GM12864 (cell line): Measurements from ENCODE around the gene CDC45.

Source experiments
- DNase-seq: peaks from one replicate; pipeline ENCODE4 v3.0.0-alpha.2; 2011; ENCODE audit warnings: low read depth
- H3K4me3 ChIP-seq: 2 replicates; pipeline ENCODE4 v1.5.1; 2011; ENCODE audit warnings: mild to moderate bottlenecking, low read depth, low read length, control low read depth
- CTCF ChIP-seq: IDR thresholded peaks from 2 replicates; pipeline ENCODE4 v1.5.1; 2011; ENCODE audit warnings: low read depth, mild to moderate bottlenecking, moderate library complexity, low read length, control low read depth, inconsistent platforms; ENCODE audit errors: missing control alignments

The CDC45 gene

DNA sequence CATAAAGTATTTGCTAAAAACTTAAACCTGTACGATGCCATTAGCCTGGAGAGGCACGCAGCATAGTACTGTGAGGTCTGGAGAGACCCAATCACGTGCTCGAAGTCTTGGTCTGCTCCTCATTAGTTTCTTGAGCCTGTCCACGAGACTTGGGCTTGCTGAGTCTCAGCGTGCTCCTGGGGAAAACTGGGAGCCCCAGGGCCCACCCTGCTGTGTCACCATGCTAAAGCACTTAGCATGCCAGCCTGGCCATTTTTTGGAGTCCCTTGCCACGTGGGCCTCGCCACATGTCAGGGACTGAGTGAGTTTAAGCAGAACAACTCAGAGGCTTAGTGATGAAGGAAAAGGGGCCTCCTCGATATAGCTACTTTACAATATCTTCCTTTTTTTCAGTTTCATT is 2.6 kb downstream of the CDC45 start:
- no peak overlapping the region for H3K4me3 ChIP-seq
- no peak for DNase-seq
- TF ChIP-seq CTCF, result no peak

DNA sequence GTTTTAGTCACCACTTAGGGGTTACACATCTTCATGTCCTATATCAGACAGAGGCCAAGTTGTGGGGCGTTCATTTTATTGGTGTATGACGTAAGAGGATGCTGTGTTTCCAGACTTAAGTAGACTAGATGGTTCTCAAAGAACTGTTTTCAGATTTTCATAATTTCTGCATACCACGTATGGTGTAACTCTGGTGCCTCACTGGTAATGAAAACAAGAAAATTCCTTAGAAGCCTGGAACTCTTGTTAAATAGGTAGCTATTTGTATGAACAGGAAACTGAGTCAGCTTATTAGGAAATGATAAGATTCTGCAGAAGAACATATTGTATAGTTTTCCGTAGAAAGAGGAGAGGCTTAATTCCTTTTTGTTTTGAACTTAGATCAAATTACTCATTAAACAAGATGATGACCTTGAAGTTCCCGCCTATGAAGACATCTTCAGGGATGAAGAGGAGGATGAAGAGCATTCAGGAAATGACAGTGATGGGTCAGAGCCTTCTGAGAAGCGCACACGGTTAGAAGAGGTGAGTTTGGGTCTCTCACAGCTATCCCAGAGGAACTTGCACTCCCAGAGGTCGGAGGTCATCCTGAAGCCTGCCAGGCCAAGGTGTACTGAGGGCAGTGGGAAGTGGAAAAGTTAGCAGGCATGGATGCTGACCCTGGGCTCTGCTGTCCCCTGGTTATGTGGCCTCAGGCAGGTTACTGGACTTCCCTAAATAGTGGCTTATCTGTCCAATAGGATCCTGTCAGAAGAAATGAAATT is 3.9 kb downstream of the CDC45 start:
- H3K4me3 ChIP-seq, result no peak overlapping the region
- no peak for DNase-seq
- TF ChIP-seq CTCF, result no peak

DNA sequence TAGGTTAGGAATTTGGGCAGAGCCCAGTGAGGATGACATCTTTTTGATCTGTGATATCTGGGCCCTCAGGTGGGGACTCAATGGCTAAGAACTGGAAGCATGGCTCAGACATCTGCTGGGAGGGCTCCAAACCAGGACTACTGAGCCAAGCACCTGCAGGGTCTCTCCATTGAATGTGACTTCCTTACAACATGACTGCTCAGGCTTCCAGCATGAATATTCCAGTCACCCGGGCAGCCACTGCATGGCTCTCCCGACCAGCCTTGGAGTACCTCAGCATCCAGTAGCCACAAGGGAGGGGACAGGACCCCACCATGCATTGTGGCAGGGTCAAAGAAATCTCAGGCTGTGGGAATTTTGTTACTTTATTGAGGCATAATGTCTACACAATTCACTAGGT is 8.6 kb downstream of the CDC45 start:
- no peak for TF ChIP-seq CTCF
- H3K4me3 ChIP-seq, result no peak overlapping the region
- DNase-seq, result no peak

DNA sequence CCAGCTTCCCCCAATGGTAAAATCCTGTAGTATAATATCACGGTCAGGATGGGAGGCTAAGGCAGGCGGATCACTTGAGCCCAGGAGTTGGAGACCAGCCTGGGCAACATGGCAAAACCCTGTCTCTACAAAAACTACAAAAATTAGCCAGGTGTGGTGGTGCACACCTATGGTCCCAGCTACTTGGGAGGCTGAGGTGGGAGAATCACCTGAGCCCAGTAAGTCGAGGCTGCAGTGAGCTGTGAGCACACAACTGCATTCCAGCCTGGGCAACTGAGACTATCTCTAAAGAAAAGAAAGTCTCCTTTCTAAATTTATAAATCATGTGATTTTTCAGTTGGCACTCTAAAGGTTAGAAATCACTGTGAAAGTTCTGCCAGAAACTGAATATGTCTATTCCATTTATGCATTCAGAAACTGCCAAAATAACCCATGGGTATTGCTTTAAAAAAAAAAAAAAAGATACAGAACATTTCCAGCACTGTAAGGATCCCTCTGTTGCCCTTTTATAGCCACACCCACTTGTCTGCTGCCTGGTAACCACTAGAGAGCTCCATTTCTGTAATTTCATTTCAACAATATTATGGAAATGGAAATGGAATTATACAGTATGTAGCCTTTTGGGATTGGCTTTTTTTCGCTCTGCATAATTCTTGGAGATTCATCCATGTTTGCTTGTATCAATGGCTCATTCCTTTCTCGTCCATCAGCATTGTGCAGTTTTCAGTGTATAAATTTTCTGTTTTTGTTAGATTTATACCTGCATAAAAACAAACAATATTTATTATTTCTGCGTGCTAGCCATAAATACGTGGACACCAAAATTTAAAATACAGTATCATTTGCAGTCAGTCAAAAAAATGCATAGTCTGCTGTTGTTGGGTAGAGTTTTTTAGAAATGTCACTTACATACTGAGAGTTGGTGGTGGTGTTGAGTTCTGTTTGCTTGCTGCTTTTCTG is 9.4 kb downstream of the CDC45 start:
- DNase-seq, result no peak
- TF ChIP-seq CTCF, result no peak
- no peak overlapping the region for H3K4me3 ChIP-seq

- H3K4me3 ChIP-seq, result no peak overlapping the region
- no peak for TF ChIP-seq CTCF
- DNase-seq, result no peak
Observed at GRCh38 chr22:19490628-19491230, 11.0 kb downstream of the CDC45 start.

GRCh38 chr22:19492504-19493174 is 12.9 kb downstream of the CDC45 start:
- TF ChIP-seq CTCF, result no peak
- H3K4me3 ChIP-seq, result no peak overlapping the region
- DNase-seq, result no peak
